Measurements from ENCODE around the gene SGMS1.

The SGMS1 gene

DNA sequence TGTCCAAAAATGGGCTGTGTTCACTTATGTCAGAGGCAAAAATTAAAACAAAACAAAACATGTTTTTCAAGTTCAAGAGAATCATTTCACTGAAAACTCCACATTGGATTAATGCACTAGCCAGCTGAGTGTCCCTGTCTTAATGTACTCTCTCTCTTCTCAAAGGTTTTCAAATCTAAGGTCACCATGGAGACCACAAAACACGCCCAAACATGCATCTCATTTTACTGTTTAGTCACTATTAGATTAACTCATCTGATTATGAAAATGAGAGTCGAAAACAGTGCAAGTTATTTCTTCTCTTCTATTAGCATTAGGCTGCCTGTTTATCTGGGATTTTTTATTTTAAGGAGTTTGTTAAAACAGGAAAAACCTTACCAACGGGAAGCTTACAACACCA lies 301.7 kb downstream of the SGMS1 start:
- peak; percentile 31 for DNase-seq

GRCh38 chr10:50318129-50318528 lies 305.6 kb downstream of the SGMS1 start:
- DNase-seq, result no peak

DNA sequence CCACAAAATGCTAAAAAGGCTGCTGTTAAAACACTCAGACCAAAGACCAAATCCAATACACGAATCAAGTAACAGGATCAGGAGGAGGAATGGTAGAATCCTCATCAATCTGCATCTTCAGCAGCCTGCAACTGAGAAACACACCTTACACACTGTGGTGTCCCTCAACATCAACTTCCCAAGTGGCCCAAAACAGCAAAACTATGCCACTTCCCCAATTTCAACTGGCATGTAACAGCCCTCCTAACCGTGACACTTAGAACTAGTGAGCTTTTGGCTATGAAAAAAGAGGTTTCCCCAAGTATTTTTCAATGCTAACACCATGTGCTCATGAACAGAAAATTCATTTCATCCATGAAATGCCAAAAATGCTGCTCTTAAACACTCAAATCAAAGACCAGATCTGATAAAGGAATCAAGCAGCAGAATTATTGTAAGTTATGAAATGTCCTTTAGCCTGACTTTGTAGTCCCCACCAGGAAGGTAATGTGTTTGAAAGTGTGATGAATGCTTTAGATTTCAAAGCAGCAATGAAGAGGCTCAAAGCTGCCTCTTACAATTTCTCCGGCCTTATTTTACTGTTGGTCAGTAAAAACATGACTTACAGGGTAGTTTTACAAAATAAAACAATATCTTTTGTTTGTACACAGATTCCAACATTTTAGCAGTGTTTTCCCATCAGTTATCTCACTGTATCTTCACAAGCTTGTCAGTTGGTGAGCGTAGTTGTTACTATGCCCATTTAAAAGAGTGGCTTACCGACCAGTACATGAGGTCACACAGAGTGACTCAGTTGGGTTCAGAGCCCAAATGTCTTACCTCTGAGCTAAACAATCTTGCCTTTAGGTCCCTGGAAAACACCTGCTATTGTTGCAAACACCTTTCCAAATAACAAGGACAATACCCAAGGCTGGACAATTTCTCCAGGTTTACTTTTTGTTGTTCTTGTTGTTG lies 306.8 kb downstream of the SGMS1 start:
- DNase-seq, result peak; percentile 34

- DNase-seq, result no peak
These were observed 307.6 kb downstream of the SGMS1 start for GRCh38 chr10:50316174-50316573.

GRCh38 chr10:50315424-50315823 lies 308.3 kb downstream of the SGMS1 start:
- no peak for DNase-seq

- no peak for DNase-seq
These were observed 309.3 kb downstream of the SGMS1 start for GRCh38 chr10:50314169-50315071.

DNA sequence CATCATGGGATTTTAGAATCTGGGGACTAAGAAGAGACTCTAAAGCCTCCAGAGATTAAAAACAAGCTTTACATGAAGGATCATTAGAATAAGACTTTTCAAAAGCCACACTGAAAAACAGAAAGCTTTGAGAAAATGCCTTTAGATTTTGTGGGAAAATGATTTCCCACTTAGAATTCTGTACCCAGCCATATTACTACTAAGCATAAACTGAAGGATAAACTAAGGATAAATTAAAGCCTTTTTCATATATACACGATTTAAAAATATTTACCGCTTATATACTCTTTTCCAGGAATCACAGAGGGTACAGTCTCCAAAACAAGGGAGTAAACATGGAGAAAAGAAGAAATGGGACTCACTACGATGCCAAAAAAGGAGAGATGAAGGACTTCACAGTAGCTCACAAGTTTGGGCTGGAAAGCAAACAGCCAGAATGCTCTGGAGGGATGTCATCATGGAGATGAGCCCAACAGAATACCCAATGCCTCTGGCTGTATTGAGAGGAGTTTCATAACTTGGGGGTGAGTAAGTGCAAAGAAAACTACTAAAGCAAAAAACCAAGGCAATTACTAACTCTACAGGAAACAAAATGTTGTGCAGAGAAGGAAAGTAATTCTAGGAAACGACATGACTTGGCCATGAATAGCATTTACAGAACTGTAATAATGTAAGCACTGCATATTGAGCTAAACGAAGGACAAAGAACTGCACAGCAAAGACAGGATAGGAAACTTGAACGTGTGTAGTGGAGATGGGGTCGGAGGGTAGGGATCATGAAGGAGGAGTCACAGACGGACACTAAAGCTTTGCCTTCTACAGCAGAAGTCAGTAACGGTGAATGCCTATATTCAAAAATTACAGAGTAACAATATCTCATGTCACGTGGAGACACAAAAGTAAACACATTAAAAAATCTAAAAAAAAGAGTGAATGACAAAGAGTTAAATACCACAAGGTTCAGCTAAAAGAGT lies 311.0 kb downstream of the SGMS1 start:
- DNase-seq, result peak; percentile 81

DNA sequence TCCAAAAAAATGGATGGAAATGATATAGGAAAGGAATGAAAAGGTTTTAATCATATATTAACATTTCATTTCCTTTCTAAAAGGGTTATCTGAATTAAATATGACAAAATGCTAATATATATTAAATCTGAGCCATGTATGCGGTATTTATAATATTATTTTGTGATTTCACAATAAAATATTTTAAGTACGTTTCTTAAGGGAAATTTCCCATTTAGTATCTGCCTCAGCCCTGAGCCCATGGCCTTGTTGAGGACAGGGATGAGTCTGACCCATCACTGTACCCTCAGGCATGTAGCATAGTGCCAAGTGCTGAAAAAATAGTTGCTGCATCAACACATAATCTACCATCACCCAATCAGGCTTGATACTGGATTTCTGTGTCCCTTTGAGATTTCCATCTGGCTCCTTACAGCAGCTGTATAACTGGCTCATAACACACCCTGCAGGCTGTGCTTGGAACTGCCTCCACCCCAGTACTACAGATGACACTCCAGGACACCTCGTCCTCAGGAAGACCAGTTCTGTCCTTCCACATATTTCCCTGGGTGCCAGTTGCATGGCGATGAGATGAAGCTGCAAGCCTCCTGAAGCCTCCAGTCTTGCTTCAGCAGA lies 313.1 kb downstream of the SGMS1 start:
- DNase-seq, result peak; percentile 32

DNA sequence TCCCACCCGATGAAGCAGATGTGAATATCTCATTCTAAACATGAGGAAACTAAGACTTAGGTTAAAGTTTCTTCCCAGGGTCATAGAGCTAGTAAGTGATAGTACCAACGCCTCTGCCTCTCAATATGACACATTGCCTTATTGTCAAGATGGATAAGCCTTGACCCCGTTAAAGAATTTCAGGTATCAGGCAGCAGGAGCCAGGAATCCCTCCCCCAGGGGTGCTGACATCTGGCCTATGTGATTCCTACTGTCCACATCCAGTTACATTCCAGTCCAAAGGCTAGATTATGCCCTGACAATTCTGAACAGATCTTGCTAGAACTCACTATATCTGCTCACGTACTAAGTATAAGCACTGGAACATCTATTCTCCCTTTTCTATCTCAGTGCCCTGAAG lies 314.4 kb downstream of the SGMS1 start:
- no peak for DNase-seq

DNA sequence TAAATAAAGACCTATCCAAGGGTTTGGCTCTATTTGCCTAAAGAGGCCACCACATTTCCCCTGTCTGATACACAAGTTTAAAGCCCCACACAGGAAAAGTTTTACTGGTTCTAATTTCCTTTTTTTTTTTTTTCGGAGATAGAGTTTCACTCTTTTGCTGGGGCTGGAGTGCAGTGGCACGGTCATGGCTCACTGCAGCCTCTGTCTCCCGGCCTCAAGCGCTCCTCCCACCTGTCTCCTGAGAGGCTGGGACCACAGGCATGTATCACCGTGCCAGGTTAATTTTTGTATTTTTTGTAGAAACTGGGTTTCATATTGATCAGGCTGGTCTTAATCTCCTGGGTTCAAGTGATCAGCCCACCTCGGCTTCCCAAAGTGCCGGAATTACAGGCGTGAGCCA lies 319.1 kb downstream of the SGMS1 start:
- DNase-seq, result no peak

- no peak for DNase-seq
These were observed 323.6 kb downstream of the SGMS1 start for GRCh38 chr10:50299948-50300669.

DNA sequence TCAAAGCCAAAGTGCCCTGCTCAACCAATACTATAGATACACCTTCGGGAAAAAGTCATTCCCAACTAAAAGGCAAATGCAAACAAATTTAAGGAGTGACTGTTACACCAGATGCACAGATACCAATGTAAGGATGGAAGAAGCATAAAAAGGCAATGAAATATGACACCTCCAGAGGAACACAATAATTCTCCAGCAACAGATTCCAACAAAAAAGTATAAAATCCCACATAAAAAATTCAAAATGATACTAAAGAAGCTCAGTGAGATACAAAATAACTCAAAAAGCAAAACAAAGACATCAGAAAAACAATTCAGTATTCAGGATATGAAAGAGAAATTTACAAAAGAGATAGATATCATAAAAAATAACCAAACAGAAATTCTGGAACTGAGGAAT lies 328.4 kb downstream of the SGMS1 start:
- DNase-seq, result no peak

DNA sequence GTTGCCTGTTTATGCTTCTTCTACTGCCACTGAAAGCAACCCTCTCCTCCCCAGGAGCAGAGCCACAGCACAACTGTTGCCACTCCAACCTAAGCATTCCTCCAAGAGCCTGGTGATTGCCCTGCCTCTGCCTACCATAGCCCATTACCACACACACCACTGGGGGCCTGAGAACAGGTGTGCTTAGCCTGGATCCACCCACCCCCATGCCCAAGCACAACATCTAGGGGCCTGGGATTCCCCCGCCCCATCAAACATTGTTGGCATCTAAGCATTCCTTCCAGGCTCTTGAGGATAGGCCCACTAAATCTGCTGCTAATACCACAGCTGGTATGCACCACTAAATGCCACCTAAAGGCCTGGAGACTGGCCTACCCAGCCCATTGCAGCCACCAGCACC lies 329.2 kb downstream of the SGMS1 start:
- no peak for DNase-seq

DNA sequence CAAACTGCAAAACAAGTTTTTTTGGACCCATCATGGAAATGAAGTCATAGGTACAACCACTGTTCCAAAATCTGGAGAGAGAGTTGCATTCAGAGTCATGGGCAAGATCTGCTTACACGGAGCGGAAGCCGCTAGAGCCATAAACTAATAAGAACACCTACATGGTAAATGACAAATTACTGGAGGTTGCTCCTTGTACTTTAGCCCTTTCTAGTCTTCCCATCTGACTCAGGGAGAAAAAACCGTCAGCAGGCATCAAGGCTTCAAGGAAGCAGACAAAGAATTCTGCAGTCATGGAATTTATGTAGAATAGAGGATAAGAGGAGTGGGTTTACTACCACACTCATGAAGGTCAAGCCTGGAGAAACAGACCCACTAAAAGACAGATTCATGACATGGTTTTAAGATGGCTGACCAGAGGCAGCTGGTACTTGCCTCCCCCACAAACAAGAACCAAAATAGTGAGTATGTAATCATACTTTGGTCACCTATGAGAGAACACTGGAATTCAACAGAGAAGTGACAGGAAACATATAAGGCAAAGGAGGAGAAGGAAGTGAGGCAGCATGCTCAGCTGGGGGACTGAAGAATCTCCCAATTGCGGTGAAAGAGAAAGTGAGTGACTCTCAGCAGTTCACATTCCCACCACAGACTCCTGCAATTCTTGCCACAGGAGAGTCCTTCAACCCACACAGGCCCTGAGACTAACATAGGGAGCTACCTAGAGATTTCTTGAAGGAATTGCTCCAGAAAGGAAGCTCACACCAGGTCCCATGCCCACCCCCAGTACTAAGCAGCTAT lies 330.0 kb downstream of the SGMS1 start:
- no peak for DNase-seq

- DNase-seq, result peak; percentile 12
These were observed 332.4 kb downstream of the SGMS1 start for GRCh38 chr10:50291261-50291850.

DNA sequence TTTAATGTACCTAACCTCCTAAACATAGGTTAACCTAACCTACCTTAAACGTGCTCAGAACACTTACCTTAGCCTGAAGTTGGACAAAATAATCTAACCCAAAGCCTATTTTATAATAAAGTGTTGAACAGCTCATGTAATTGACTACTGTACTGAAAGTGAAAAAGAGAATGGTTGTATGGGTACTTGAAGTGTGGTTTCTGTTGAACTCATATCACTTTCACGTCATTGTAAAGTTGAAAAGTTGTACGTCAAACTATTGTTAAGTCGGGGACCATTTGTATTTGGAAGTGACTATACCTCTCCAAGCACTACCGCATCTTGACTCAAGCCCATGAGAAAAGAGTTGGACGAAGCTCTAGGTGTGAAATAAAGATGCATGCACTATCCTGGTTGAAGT lies 334.6 kb downstream of the SGMS1 start:
- DNase-seq, result no peak

DNA sequence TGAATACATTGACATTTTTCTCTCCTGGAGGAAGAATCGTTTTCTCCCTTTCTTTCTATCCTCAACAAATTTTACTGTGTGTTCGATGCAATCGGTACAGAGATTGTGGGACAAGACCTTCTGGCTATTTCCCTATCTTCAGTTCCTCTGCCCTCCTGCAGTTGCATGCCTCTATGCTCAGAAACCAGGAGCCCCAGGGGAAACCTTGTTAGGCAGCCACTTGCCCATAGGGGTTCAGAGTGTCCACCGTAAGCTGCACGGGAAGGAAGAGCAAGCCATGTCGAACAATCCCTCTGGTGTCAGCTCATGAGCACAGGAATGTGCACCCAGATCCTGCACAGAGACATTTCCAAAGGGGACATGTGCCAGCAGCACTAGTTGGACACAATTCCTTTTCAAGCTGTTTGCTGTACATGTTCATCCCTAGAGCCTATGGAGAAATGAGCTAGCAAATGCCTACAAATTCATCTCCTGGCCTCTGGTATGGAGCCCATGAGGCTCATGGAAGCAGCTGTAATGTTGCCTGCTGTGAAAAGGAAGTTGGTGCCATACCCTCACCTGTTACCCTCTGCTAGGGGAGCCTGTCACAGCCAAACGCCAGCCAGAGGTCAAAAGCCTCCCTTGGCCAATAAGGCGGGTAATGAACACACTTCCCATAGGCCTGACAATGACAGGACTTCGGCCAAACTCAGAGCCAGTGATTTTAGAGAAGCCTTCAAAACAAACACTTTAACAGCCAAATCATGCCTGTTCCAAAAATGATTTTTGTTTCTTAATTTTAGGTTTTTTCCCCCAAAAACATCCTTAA lies 336.6 kb downstream of the SGMS1 start:
- no peak for DNase-seq

- DNase-seq, result no peak
These were observed 337.2 kb downstream of the SGMS1 start for GRCh38 chr10:50286517-50286916.

DNA sequence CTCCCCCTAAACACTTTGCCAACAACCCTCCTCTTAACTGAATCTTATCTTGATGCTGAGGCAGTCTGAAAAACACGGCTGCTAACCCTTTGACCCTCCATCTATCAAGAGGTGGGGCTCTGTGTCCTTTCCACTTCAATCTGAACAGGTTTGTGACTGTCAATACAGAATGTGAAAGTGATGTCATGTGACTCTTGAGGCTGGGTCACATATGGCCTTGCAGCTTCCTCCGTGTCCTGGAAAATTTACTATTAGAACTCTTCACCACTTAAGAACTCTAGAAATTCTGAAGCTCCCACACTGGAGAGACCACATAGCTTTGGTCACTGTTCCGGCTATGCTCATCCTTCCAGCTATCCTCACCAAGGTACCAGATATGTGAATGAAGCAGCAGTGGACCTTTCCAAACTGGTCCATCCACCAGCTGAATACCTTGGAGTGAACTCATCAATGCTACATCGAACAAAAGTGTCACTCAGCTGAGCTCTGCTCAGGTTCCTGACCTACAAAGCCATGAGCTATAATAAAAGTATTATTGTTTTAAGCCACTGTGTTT lies 341.7 kb downstream of the SGMS1 start:
- no peak for DNase-seq

Measured in EL (cell line).